ENCODE data around the gene SRA1.
"Not testable (repeated sequence)": the region's sequence is repeated elsewhere in the genome, so short reads cannot be mapped to it uniquely, and the experiment has no call there.

Gene SRA1

GRCh38 chr5:140557136-140557805 lies at the start of gene SRA1:
SRA1 (minus strand) TSS chr5:140557473; CDS start chr5:140557452, 21 bp downstream.
- peak; percentile 58 to 85 (median 69) for DNase-seq

DNA sequence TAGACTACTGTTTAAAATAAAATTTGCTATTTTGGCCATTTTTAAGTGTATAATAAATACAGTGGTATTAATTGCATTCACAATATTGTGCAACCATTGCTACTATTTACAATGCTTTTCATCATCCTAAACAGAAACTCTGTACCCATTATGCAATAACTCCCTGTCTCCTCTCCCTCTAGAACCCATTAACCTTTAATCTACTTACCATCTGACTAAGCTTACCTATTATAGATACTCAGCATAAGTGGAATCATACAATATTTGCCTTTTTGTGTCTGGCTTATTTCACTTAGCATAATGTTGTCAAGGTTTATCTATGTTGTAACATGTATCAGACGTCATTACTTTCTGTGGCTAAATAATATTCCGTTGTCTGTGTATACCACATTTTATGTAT lies 49.8 kb upstream of the SRA1 start:
- DNase-seq = no peak

DNA sequence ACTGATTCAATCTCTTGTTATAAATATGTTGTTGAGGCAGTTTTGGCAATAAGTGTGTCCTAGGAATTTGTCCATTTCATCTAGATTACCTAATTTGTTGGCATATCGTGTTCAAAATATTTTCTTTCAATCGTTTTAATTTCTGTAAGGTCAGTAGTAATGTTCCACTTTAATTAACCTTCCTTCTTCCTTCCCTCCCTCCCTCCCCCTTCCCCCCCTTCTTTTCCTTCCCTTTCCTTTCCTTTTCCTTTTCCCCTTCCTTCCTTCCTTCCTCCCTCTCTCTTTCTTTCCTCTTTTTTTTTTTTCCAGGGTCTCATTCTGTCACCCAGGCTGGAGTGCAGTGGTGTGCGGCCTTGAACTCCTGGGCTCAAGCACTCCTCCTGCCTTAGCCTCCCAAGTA lies 48.6 kb upstream of the SRA1 start:
- no peak for DNase-seq

- no peak for DNase-seq
Observed at GRCh38 chr5:140603734-140604133, 46.5 kb upstream of the SRA1 start.

GRCh38 chr5:140603446-140603698 lies 46.1 kb upstream of the SRA1 start:
- DNase-seq = not testable (repeated sequence)

DNA sequence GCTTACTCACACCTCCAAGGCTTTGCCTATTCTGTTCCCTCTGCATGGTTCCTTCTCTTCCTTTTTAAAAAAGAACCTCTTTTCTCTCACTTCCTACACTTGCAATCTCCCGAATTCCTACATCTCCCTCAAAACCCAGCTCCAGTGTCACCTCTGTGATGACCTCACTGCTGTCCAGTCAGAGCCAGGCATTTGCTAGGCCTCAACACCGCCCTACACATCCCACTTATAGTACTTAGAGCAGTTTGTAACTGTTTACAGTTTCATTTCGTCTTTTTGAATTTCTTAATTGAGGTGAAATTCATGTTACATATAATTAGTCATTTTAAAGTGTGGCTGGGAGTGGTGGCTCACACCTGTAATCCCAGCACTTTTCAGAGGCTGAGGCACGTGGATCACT lies 44.9 kb upstream of the SRA1 start:
- no peak for DNase-seq

- no peak for DNase-seq
Observed at GRCh38 chr5:140600096-140600495, 42.8 kb upstream of the SRA1 start.

DNA sequence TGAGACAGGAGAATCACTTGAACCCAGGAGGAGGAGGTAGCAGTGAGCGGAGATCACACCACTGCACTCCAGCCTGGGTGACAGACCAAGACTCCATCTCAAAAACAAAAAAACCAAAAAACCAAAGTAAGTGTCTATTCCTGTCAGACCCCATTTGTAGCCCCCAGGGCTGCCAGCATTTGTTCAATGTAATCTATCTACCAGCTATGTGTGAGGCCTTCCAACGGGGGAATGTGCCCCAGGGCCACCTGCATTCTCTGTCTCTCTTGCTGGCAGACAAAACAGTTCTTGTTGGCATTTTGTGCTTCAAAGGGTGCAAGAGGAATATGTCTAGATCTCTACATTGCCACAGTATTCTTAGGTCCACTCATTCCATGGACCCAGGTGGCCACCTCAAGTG lies 41.6 kb upstream of the SRA1 start:
- no peak for DNase-seq

DNA sequence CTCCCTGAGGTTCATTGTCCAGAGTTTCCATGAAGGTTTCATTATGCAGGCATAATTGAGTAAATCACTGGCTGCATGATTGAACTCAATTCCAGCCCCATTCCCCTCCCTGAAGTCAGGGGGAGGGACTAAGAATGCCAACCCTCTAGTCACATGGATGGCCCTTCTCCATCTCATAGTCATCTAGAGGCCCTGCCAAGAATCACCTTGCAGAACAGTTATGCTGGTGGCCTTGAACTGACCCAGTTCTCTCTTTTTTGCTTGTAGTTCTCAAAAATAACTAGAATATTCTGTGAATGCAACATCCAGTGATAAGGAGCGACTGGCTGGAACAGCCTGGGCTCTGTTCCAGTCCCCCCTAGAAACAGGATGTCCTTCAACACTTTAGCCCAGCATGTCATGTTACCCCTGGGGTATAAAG lies 39.1 kb upstream of the SRA1 start:
- DNase-seq = no peak

DNA sequence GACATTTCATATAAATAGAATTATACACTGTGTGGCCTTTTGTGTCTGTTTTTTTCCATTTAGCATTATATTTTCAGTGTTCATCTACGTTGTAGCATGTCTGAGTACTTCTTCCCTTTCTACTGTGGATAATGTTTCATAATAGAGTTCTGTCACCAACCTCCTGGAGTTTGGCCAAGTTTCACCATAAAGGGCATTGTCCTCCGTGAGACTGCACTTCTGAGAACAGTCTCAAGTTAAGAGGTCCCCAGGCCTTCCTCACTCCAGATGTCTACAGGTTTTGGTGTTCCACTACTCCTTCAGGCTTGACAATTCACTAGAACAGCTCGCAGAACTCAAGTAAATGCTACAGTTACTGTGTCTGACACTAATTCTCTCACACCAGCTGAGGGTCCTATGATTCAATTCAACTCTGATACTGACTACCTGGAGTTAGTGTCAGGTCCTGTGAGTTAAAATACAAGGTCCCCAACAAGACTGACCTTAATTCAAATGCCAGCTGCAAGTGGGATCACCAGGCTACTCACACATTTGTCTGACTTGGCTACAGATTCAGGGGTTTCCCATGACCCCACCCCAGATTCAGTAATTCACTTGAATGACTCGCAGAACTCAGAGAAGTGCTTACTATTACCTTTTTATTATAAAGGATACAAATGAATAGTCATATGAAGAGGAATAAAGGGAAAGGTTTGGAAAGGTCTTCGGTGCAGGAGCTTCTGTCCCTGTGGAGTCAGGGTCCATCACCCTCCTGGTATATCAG lies 38.4 kb upstream of the SRA1 start:
- DNase-seq = no peak

DNA sequence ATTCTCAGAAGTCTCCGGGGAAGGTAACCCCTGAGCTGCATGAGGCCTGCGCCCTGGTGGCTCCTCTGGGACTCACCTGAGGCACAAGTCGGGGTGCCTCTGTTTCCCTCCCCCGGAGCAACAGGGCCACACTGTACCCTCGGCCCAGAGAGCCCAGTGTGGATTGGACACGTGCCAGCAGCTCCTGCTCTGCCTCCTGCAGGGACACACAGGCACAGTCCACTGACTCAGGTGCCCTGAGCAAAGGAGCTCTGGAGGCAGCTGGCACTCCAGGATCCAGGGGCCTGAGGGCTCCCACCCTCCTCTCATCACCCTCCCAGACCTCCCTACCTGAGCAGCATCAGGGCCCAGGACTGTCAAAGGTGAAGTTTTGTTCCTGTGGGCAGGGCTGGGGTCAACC lies 36.9 kb upstream of the SRA1 start:
- no peak for DNase-seq

DNA sequence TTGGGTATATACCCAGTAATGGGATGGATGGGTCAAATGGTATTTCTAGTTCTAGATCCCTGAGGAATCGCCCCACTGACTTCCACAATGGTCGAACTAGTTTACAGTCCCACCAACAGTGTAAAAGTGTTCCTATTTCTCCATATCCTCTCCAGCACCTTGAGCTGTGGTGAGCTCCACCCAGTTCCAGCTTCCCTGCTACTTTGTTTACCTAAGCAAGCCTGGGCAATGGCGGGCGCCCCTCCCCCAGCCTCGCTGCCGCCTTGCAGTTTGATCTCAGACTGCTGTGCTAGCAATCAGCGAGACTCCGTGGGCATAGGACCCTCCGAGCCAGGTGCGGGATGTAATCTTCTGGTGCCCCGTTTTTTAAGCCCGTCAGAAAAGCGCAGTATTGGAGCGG lies 35.8 kb upstream of the SRA1 start:
- not testable (repeated sequence) for DNase-seq

DNA sequence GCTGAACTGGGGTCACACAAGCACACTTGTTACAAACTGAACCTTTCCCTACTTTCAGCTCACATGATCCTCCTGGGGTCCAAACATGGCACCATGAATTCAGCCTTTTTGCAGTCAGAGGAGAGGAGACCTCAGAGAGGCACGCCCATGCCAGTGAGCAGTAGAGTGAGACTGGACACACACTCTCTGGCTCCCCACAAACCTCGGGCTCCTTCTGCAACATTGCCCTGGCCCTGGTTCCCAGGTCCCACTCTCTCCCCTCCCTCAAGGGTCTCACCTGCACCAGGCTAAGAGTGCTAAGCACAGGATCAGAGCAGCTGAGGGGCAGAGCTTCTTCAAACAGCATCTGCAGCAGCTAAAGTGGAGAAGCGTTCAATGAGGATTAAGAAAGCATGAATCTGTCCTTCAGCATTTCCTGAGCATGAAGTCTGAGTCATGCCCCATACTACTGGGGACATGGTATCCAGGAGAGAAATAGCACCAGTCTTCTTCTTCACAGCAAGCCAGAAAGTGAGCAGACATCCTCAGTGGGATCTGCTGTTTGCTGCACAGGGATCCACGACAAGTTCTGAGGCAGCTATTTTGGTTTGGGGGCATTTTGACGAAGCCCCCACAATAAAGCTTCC lies 34.6 kb upstream of the SRA1 start:
- DNase-seq = no peak

DNA sequence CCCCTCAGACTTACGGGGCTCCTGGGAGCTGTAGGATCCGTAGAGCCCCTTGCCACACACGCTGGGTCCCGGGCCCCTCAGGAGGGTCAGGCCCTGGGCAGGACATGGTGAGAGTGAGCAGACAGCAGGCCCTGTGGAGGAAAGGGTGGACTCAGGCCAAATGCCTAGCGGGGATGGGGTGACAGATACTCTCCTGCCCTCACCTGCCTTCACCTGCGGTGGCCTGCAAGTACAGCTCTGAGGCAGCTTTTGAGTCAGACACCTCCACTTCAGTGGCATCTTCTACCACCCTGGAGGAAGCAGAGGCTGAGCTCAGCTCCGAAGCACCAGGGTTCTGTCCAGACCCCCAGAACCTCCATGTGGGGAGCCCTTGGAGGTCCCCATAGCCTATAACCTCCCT lies 33.6 kb upstream of the SRA1 start:
- DNase-seq = no peak

- DNase-seq = no peak
Observed at GRCh38 chr5:140588311-140589070, 31.2 kb upstream of the SRA1 start.

GRCh38 chr5:140587495-140587894 lies 30.2 kb upstream of the SRA1 start:
- no peak for DNase-seq

GRCh38 chr5:140579188-140579747 lies 22.0 kb upstream of the SRA1 start:
- DNase-seq = not testable (repeated sequence)

- peak in 2 of 6 experiments; percentile 9 to 13 for DNase-seq
Observed at GRCh38 chr5:140576776-140577201, 19.5 kb upstream of the SRA1 start.

DNA sequence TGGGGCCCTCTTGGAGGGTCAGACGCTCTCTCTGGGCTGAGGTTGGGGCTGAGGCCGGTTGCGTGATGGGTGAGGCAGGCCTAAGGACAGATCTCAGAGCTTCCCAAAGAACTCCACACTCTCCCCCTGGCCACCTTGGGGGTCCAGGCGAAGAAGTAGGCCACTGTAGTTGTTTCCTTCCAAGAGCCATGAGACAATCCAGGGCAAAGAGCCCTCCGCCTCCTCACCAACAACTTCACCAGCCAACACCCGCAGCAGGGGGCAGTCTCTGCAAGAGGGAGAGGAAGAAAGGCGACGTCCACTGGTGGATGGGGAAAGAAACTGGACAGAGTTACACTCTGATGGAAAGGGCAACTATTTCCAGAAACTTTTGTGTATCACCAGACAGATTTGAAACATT lies 18.0 kb upstream of the SRA1 start:
- no peak for DNase-seq

DNA sequence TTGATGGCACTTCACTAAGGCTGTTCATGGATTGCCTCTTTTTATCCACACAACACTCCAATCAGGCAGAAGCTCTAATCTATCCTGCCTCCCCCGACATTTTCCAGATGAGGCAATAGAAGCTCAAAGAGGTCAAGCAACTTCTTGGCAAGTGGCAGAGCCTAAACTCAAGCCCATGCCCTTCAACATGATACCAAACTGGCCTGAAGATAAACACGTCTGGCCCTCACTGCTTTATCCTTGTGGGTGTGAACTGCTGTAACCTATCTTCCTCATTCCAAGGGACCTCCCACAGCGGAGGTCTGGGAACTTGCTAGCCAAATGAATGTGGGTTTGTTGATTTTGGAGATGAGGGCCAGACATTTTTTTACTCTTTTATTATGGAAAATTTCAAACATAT lies 16.9 kb upstream of the SRA1 start:
- DNase-seq = no peak

DNA sequence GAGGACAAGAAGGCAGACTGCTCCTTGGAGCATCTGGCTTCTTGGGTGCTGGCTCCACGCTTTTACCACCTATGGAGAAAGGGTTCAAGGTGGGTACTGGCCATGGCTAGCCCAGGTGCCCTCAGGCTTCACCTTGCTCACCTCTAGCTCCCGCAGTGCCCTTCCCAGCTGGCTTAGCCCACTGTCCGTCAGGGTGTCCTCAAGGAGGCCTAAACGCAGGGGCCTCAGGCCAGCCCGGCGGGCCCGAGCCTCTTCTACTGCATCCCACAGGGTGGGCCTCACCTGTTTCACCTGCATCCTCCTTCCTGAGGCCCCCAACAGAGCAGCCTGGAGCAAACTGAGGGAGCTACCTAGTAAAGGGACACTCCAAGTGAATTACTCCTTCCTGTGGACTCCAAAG lies 16.4 kb upstream of the SRA1 start:
- no peak for DNase-seq

- no peak for DNase-seq
Observed at GRCh38 chr5:140571105-140571504, 13.8 kb upstream of the SRA1 start.

DNA sequence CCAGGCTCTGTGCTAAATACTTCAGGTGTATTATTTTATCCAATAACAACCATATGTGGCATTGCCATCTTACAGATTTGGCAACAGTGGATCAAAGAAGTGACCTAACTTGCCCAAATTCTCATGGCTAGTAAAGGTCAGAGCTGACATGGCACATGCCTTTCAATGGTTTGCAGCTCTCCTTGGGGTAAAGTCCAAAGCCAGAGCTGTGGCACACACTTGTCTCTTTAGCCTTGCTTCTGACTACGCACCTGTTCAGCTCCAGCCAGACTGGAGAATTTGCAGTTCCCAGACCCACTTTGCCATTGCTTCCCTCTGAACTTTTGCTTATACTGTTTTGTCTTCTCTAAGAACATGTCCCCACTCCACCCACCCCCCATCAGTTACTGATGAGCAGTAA lies 13.2 kb upstream of the SRA1 start:
- DNase-seq = no peak
